K562 (cell line): ENCODE results near the gene IPO11. TPM values are rescaled to one million over a fixed set of nuclear protein-coding genes. Genes with fewer than 3 reads are reported as not detected.
A peak's percentile ranks its signal among the peaks of the same experiment; 100 is the strongest.

Experiments used
- ARNT ChIP-seq, 2 experiments: fragments of 450-650 bp; IDR thresholded peaks; 2 replicates each; pipeline ENCODE4 v1.6.1; 2016; ENCODE audit warnings: mild to moderate bottlenecking in 1 of 2
- ATF7 ChIP-seq: fragments of 450-650 bp; IDR thresholded peaks from 2 replicates; pipeline ENCODE4 v1.7.1; 2014; ENCODE audit warnings: mild to moderate bottlenecking, moderate library complexity
- CBFA2T2 ChIP-seq: fragments of 450-650 bp; conservative IDR thresholded peaks from 2 replicates; pipeline ENCODE4 v1.6.1; 2017; ENCODE audit warnings: mild to moderate bottlenecking
- EP300 ChIP-seq: IDR thresholded peaks from 2 replicates; pipeline ENCODE4 v1.6.1; 2012; ENCODE audit warnings: low read length, improper control_type of control experiment
- ETV6 ChIP-seq, 3 experiments: fragments of 150-350 bp in 1 of 3; sonication (generic) in 1 of 3; formaldehyde crosslinking in 1 of 3; IDR thresholded peaks; 2 replicates each; pipeline versions ENCODE4 v1.6.1 to v1.8.0; 2014 to 2022; ENCODE audit warnings: borderline replicate concordance in 2 of 3, low read depth in 2 of 3, antibody characterized with exemption in 1 of 3, low read length in 1 of 3, mild to moderate bottlenecking in 1 of 3, missing genetic modification reagents in 1 of 3
- FIP1L1 ChIP-seq: fragments of 200-400 bp; formaldehyde crosslinking; IDR thresholded peaks from 2 replicates; pipeline ENCODE4 v1.6.1; 2018; ENCODE audit warnings: mild to moderate bottlenecking, low read depth, low read length; ENCODE audit not compliant: poor library complexity, severe bottlenecking
- GTF2F1 ChIP-seq: IDR thresholded peaks from 2 replicates; pipeline ENCODE4 v1.6.1; 2011; ENCODE audit warnings: low read depth, low read length, improper control_type of control experiment
- HDAC2 ChIP-seq: fragments of 450-650 bp; IDR thresholded peaks from 2 replicates; pipeline ENCODE4 v1.6.1; 2016; ENCODE audit warnings: mild to moderate bottlenecking
- MTA1 ChIP-seq: fragments of 450-650 bp; IDR thresholded peaks from 2 replicates; pipeline ENCODE4 v1.6.1; 2017; ENCODE audit warnings: borderline replicate concordance
- RAD51 ChIP-seq: fragments of 450-650 bp; IDR thresholded peaks from 2 replicates; pipeline ENCODE4 v1.7.1; 2016; ENCODE audit warnings: low read depth, mild to moderate bottlenecking, borderline replicate concordance
- SMAD1 ChIP-seq: fragments of 150-350 bp; IDR thresholded peaks from 2 replicates; pipeline ENCODE4 v1.6.1; 2014; ENCODE audit warnings: low read length, low read depth; ENCODE audit not compliant: partially characterized antibody
- STAT6 ChIP-seq: sonication (generic); formaldehyde crosslinking; IDR thresholded peaks from 2 replicates; pipeline ENCODE4 v1.8.1; 2023; ENCODE audit warnings: mild to moderate bottlenecking, missing genetic modification reagents
- TRIM28 ChIP-seq: fragments of 450-650 bp; IDR thresholded peaks from 2 replicates; pipeline ENCODE4 v1.6.1; 2017
- ZNF184 ChIP-seq: sonication (generic); formaldehyde crosslinking; IDR thresholded peaks from 2 replicates; pipeline ENCODE4 v1.5.0; 2020; ENCODE audit warnings: missing genetic modification reagents
- ZNF384 ChIP-seq: IDR thresholded peaks from 2 replicates; pipeline ENCODE4 v1.6.1; 2012; ENCODE audit warnings: low read depth, low read length, improper control_type of control experiment
- ZNF668 ChIP-seq: fragments of 250-450 bp; sonication (Bioruptor Pico); IDR thresholded peaks from 2 replicates; pipeline ENCODE4 v1.8.0; 2022; ENCODE audit warnings: mild to moderate bottlenecking, inconsistent platforms
- polyA plus RNA-seq, 8 experiments: library from polyadenylated mRNA; depleted of rRNA in 4 of 8; stranded (reverse) in 5 of 8; unstranded in 3 of 8; fragments of >200 nt; fragmentation: Nextera tagmentation in 2 of 8; fragmentation: Illumina TruSeq in 1 of 8; extraction: Ambion mirVana in 2 of 8; extraction: Trizol in 1 of 8; gene quantifications; 2 replicates each; pipeline versions ENCODE4 v1.2.1 to v1.2.3, GENCODE V29; 2011 to 2014; ENCODE audit warnings: inconsistent platforms in 1 of 8, missing spikeins in 1 of 8
- total RNA-seq, 7 experiments: library from RNA; depleted of rRNA in 6 of 7; stranded (reverse); fragments of >200 nt in 6 of 7; fragmentation: Illumina TruSeq in 2 of 7; extraction: Trizol in 2 of 7; gene quantifications; 2 replicates each; pipeline versions ENCODE4 v1.2.1 to v1.2.3, GENCODE V29; 2011 to 2021; ENCODE audit warnings: low replicate concordance in 1 of 7
- TF ChIP-seq, protein P1 (sequence below): sonication (generic); formaldehyde crosslinking; IDR thresholded peaks from 2 replicates; pipeline ENCODE4 v1.8.1; 2023; ENCODE audit warnings: mild to moderate bottlenecking, missing genetic modification reagents
- TF ChIP-seq, protein P2 (sequence below): fragments of 450-650 bp; IDR thresholded peaks from 2 replicates; pipeline ENCODE4 v1.6.1; 2014; ENCODE audit warnings: low read depth, mild to moderate bottlenecking, moderate library complexity, borderline replicate concordance
- TF ChIP-seq, protein P3 (sequence below), 2 experiments: fragments of 150-350 bp in 1 of 2; IDR thresholded peaks; 2 replicates each; pipeline ENCODE4 v1.6.1; 2012 to 2016; ENCODE audit warnings: low read depth in 2 of 2, low read length in 2 of 2, mild to moderate bottlenecking in 1 of 2, moderate library complexity in 1 of 2

Gene IPO11
- total and polyA plus RNA-seq, 9 of the 15 experiments (the other 6 are each of a cell fraction or from before 2014, with no cell fraction given): 38.7 to 96.0 (median 70.9) TPM

DNA sequence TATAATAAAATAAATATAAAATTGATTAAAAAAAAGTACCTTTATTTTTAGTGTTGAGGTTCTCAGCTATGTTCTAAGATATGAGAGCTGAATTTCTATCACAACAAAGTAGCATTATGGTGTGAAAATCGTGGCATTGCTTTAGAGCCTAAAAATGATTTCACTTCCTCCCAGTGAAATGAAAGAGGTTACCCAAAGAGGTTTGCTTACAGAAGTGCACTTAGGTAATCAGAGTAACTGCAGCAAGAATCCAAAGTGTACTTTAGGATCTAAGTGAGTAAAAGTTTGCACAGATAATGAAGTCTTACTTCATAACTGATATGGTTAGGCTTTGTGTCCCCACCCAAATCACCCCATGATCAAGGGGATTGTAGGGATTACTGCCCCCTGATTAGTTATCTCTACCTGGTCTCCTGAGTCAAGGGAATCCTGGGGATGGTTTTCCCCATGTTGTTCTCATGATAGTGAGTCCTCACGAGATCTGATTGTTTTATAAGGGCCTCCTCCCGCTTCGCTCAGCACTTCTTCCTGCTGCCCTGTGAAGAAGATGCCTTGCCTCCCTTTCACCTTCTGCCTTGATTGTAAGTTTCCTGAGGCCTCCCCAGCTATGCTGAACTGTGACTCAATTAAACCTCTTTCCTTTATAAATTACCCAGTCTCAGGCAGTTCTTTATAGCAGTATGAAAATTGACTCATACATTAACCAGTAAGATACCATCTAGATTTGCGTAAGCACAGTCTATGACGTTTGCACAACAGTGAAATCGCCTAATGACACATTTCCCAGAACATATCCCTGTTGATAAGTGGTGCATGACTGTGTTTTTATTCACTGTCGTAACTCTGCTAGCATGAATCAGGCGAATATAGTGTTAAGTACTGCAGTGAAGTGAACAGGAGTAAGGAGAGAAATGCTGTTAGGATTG lies 125.7 kb downstream of the IPO11 start (continued):
- TF ChIP-seq STAT6: no peak
- TF ChIP-seq ZNF184 (CRISPR knock-in tag): no peak
- TF ChIP-seq EP300: peak; percentile 72
- TF ChIP-seq FIP1L1: no peak
- no peak for TF ChIP-seq ETV6 (IDR thresholded peaks at IDR 0.05; ENCODE audit: borderline replicate concordance in 1 of 2, low read depth in 2 of 2, low read length in 1 of 2)
- TF ChIP-seq ETV6 (CRISPR knock-in tag; IDR thresholded peaks at IDR 0.05; ENCODE audit: borderline replicate concordance): no peak
- TF ChIP-seq TRIM28: no peak
- TF ChIP-seq ARNT (IDR thresholded peaks at IDR 0.05): 0 out of 4 replicates have a peak, but pooled peaks of 1 of the 2 experiments have one; percentile 48
- TF ChIP-seq, protein P1, sequence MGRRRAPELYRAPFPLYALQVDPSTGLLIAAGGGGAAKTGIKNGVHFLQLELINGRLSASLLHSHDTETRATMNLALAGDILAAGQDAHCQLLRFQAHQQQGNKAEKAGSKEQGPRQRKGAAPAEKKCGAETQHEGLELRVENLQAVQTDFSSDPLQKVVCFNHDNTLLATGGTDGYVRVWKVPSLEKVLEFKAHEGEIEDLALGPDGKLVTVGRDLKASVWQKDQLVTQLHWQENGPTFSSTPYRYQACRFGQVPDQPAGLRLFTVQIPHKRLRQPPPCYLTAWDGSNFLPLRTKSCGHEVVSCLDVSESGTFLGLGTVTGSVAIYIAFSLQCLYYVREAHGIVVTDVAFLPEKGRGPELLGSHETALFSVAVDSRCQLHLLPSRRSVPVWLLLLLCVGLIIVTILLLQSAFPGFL: no peak
- no peak for TF ChIP-seq SMAD1
- TF ChIP-seq, protein P2, sequence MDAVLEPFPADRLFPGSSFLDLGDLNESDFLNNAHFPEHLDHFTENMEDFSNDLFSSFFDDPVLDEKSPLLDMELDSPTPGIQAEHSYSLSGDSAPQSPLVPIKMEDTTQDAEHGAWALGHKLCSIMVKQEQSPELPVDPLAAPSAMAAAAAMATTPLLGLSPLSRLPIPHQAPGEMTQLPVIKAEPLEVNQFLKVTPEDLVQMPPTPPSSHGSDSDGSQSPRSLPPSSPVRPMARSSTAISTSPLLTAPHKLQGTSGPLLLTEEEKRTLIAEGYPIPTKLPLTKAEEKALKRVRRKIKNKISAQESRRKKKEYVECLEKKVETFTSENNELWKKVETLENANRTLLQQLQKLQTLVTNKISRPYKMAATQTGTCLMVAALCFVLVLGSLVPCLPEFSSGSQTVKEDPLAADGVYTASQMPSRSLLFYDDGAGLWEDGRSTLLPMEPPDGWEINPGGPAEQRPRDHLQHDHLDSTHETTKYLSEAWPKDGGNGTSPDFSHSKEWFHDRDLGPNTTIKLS: no peak
- no peak for TF ChIP-seq GTF2F1
- no peak for TF ChIP-seq HDAC2
- TF ChIP-seq MTA1: no peak
- TF ChIP-seq ZNF668: no peak
- no peak; the same call in 1 of the 2 replicates for TF ChIP-seq RAD51
- peak; percentile 53 for TF ChIP-seq CBFA2T2
- TF ChIP-seq ATF7: peak; percentile 82
- no peak for TF ChIP-seq ZNF384
- TF ChIP-seq, protein P3, sequence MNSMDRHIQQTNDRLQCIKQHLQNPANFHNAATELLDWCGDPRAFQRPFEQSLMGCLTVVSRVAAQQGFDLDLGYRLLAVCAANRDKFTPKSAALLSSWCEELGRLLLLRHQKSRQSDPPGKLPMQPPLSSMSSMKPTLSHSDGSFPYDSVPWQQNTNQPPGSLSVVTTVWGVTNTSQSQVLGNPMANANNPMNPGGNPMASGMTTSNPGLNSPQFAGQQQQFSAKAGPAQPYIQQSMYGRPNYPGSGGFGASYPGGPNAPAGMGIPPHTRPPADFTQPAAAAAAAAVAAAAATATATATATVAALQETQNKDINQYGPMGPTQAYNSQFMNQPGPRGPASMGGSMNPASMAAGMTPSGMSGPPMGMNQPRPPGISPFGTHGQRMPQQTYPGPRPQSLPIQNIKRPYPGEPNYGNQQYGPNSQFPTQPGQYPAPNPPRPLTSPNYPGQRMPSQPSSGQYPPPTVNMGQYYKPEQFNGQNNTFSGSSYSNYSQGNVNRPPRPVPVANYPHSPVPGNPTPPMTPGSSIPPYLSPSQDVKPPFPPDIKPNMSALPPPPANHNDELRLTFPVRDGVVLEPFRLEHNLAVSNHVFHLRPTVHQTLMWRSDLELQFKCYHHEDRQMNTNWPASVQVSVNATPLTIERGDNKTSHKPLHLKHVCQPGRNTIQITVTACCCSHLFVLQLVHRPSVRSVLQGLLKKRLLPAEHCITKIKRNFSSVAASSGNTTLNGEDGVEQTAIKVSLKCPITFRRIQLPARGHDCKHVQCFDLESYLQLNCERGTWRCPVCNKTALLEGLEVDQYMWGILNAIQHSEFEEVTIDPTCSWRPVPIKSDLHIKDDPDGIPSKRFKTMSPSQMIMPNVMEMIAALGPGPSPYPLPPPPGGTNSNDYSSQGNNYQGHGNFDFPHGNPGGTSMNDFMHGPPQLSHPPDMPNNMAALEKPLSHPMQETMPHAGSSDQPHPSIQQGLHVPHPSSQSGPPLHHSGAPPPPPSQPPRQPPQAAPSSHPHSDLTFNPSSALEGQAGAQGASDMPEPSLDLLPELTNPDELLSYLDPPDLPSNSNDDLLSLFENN (IDR thresholded peaks at IDR 0.05; ENCODE audit: low read depth in 2 of 2, low read length in 2 of 2): 0 out of 4 replicates have a peak, but pooled peaks of 1 of the 2 experiments have one; percentile 31
